K562 (cell line): ENCODE measurements around the gene IRF6. TPM values are rescaled to one million over a fixed set of nuclear protein-coding genes. Genes with fewer than 3 reads are reported as not detected.

ENCODE experiments used
- ATAC-seq: fragments of 200-7000 bp; cut with Tn5 transposase; 3 replicates; pipeline ENCODE4 v1.9.1; 2020; ENCODE audit warnings: moderate library complexity
- BruUV-seq: library from RNA; stranded (reverse); fragments of 400-500 nt; replicated peaks from 2 replicates; lab custom pipeline; 2021; lab: Mats Ljungman, UMichigan
- CTCF ChIA-PET: fragments of 300-600 bp; formaldehyde crosslinking; extraction: SDS; loops from one replicate; lab custom pipeline; 2021; ENCODE audit warnings: low intra/inter-chr PET ratio; lab: Yijun Ruan, JAX
- POLR2A ChIA-PET: fragments of 300-600, 350-650 bp; sonication (Branson Sonifier 250); formaldehyde crosslinking; extraction: SDS; loops from one replicate; lab custom pipeline; 2021; ENCODE audit warnings: antibody characterized with exemption, inconsistent platforms; lab: Yijun Ruan, JAX
- DNase-seq, 4 experiments: peaks; one replicate each; pipeline versions ENCODE4 v3.0.0 to v3.0.0-alpha.2; 2011 to 2018; ENCODE audit warnings: low spot score in 3 of 4, mixed read lengths in 3 of 4; ENCODE audit errors: extremely low read depth in 1 of 4
- FAIRE-seq: peaks from 2 replicates; lab custom pipeline; 2011; peaks lifted over from hg19 to GRCh38; lab: Jason Lieb, UNC
- H2AFZ ChIP-seq: 2 replicates; pipeline ENCODE4 v1.6.0; 2011; ENCODE audit warnings: low read depth, low read length, control low read depth, inconsistent platforms
- H3K27ac ChIP-seq: fragments of 200-600 bp; 3 replicates; pipeline ENCODE4 v1.8.0; 2011; ENCODE audit warnings: low read depth, mild to moderate bottlenecking, control low read depth, inconsistent platforms, low read length, moderate library complexity, mixed read lengths; ENCODE audit errors: extremely low read depth
- H3K27me3 ChIP-seq, 2 experiments: fragments of 300-600 bp in 1 of 2; 2 replicates in 1 of 2; 3 replicates in 1 of 2; pipeline versions ENCODE4 v1.6.0 to v1.8.0; 2011; ENCODE audit warnings: inconsistent platforms in 2 of 2, low read length in 2 of 2, mild to moderate bottlenecking in 1 of 2, mixed read lengths in 1 of 2, moderate library complexity in 1 of 2; ENCODE audit not compliant: control insufficient read depth in 2 of 2, insufficient read depth in 2 of 2
- H3K36me3 ChIP-seq: fragments of 300-600 bp; 3 replicates; pipeline ENCODE4 v1.8.0; 2011; ENCODE audit warnings: mild to moderate bottlenecking, low read length, inconsistent platforms; ENCODE audit not compliant: control insufficient read depth, insufficient read depth
- H3K4me1 ChIP-seq, 2 experiments: fragments of 200-600 bp in 1 of 2; replicated peaks in 1 of 2; 2 replicates in 1 of 2; 3 replicates in 1 of 2; pipeline versions ENCODE4 v1.5.1 to v1.8.0; 2011; ENCODE audit warnings: inconsistent platforms in 2 of 2, low read length in 2 of 2, mild to moderate bottlenecking in 1 of 2, mixed read lengths in 1 of 2, moderate library complexity in 1 of 2; ENCODE audit not compliant: control insufficient read depth in 2 of 2, insufficient read depth in 2 of 2
- H3K4me2 ChIP-seq: 2 replicates; pipeline ENCODE4 v1.6.1; 2011; ENCODE audit warnings: low read length, control low read depth, inconsistent platforms, mixed read lengths; ENCODE audit not compliant: insufficient read depth
- H3K4me3 ChIP-seq: fragments of 200-600 bp; sonication (generic), shearing (Covaris generic); 2 replicates; pipeline ENCODE4 v1.5.1; 2016; ENCODE audit warnings: control low read depth, inconsistent platforms
- H3K79me2 ChIP-seq: fragments of 200-600 bp; 3 replicates; pipeline ENCODE4 v1.8.0; 2011; ENCODE audit warnings: low read length, inconsistent platforms; ENCODE audit not compliant: control insufficient read depth, insufficient read depth
- H3K9ac ChIP-seq, 2 experiments: 2 replicates each; pipeline versions ENCODE4 v1.6.0 to v1.6.1; 2011; ENCODE audit warnings: low read depth in 2 of 2, low read length in 2 of 2, control low read depth in 1 of 2, inconsistent platforms in 1 of 2, mild to moderate bottlenecking in 1 of 2, mixed read lengths in 1 of 2; ENCODE audit not compliant: insufficient read depth in 1 of 2
- H3K9me1 ChIP-seq: one replicate; pipeline ENCODE4 v1.6.0; 2011; ENCODE audit warnings: inconsistent platforms, mild to moderate bottlenecking, low read length, moderate library complexity; ENCODE audit not compliant: control insufficient read depth, insufficient read depth
- H3K9me3 ChIP-seq: replicated peaks from 2 replicates; pipeline ENCODE4 v1.5.1; 2011; ENCODE audit warnings: low read depth, low read length, inconsistent platforms; ENCODE audit not compliant: control insufficient read depth, insufficient read depth
- H4K20me1 ChIP-seq: replicated peaks from 2 replicates; pipeline ENCODE4 v1.6.1; 2011; ENCODE audit warnings: low read length, inconsistent platforms, mixed read lengths; ENCODE audit not compliant: control insufficient read depth, insufficient read depth
- ARID4B ChIP-seq: sonication (generic); formaldehyde crosslinking; IDR thresholded peaks from 2 replicates; pipeline ENCODE4 v1.8.0; 2022; ENCODE audit warnings: mild to moderate bottlenecking, missing genetic modification reagents
- CBFA2T3 ChIP-seq: fragments of 450-650 bp; IDR thresholded peaks from 2 replicates; pipeline ENCODE4 v1.6.1; 2017
- CCNT2 ChIP-seq: IDR thresholded peaks from 2 replicates; pipeline ENCODE4 v1.6.1; 2011; ENCODE audit warnings: borderline replicate concordance, low read depth, mild to moderate bottlenecking, moderate library complexity, mixed read lengths, low read length; ENCODE audit not compliant: insufficient read length; ENCODE audit errors: extremely low read depth
- FUS ChIP-seq: fragments of 200-400 bp; formaldehyde crosslinking; optimal IDR thresholded peaks from 2 replicates; pipeline ENCODE3; 2017; ENCODE audit warnings: low read depth, low read length
- LCOR ChIP-seq: sonication (generic); formaldehyde crosslinking; IDR thresholded peaks from 2 replicates; pipeline ENCODE4 v1.8.0; 2022; ENCODE audit warnings: mild to moderate bottlenecking, missing genetic modification reagents
- MAX ChIP-seq: sonication (generic); formaldehyde crosslinking; IDR thresholded peaks from 2 replicates; pipeline ENCODE4 v1.9.0; 2022; ENCODE audit warnings: mild to moderate bottlenecking, missing genetic modification reagents
- POLR2A ChIP-seq: fragments of 450-650 bp; conservative IDR thresholded peaks from 2 replicates; pipeline ENCODE4 v1.6.1; 2016
- POLR2B ChIP-seq: fragments of 450-650 bp; IDR thresholded peaks from 2 replicates; pipeline ENCODE4 v1.6.1; 2018; ENCODE audit warnings: low read depth; ENCODE audit not compliant: partially characterized antibody
- SMARCB1 ChIP-seq: IDR thresholded peaks from 2 replicates; pipeline ENCODE4 v1.6.1; 2011; ENCODE audit warnings: improper control_type of control experiment, low read depth; ENCODE audit not compliant: insufficient read length
- U2AF1 ChIP-seq: fragments of 200-400 bp; formaldehyde crosslinking; optimal IDR thresholded peaks from 2 replicates; pipeline ENCODE3; 2017; ENCODE audit warnings: mild to moderate bottlenecking, low read depth, low read length, moderate library complexity
- ZBTB1 ChIP-seq: sonication (generic); formaldehyde crosslinking; IDR thresholded peaks from 2 replicates; pipeline ENCODE4 v1.8.1; 2023; ENCODE audit warnings: missing genetic modification reagents, low read depth, mild to moderate bottlenecking, borderline replicate concordance
- ZKSCAN8 ChIP-seq: fragments of 200-800 bp; sonication (Bioruptor generic); IDR thresholded peaks from 2 replicates; pipeline ENCODE4 v1.6.1; 2016; ENCODE audit warnings: missing genetic modification characterization, missing compliant biosample characterization
- WGBS: fragments of 100-300 bp; shearing (Covaris generic); methylation state at CpG from one replicate; pipeline ENCODE4 v1.1.6; 2016; ENCODE audit warnings: low coverage, mixed read lengths; ENCODE audit not compliant: insufficient coverage; ENCODE audit errors: missing lambda C conversion rate; 5-methylcytosine and 5-hydroxymethylcytosine counted together
- in situ Hi-C: fragments of 300-500 bp; cut with MboI; formaldehyde crosslinking; loops from 4 replicates; pipeline ENCODE4 v1.15.0; 2018; ENCODE audit warnings: inconsistent platforms, mixed read lengths
- intact Hi-C: fragments of 100-400 bp; cut with micrococcal nuclease; formaldehyde crosslinking; loops from 2 replicates; pipeline ENCODE4 v1.14.2; 2022
- polyA plus RNA-seq, 8 experiments: library from polyadenylated mRNA; depleted of rRNA in 4 of 8; stranded (reverse) in 5 of 8; unstranded in 3 of 8; fragments of >200 nt; fragmentation: Nextera tagmentation in 2 of 8; fragmentation: Illumina TruSeq in 1 of 8; extraction: Ambion mirVana in 2 of 8; extraction: Trizol in 1 of 8; gene quantifications; 2 replicates each; pipeline versions ENCODE4 v1.2.1 to v1.2.3, GENCODE V29; 2011 to 2014; ENCODE audit warnings: inconsistent platforms in 1 of 8, missing spikeins in 1 of 8
- total RNA-seq, 7 experiments: library from RNA; depleted of rRNA in 6 of 7; stranded (reverse); fragments of >200 nt in 6 of 7; fragmentation: Illumina TruSeq in 2 of 7; extraction: Trizol in 2 of 7; gene quantifications; 2 replicates each; pipeline versions ENCODE4 v1.2.1 to v1.2.3, GENCODE V29; 2011 to 2021; ENCODE audit warnings: low replicate concordance in 1 of 7
- TF ChIP-seq, protein P1 (sequence below): fragments of 450-650 bp; IDR thresholded peaks from 2 replicates; pipeline ENCODE4 v1.6.1; 2017; ENCODE audit warnings: antibody characterized with exemption, mild to moderate bottlenecking
- TF ChIP-seq, protein P2 (sequence below): fragments of 450-650 bp; IDR thresholded peaks from 2 replicates; pipeline ENCODE4 v1.6.1; 2016; ENCODE audit warnings: missing biosample characterization, missing genetic modification characterization

The IRF6 gene
- total and polyA plus RNA-seq, 9 of the 15 experiments (the other 6 are each of a cell fraction or from before 2014, with no cell fraction given) = 0.03 to 0.65 (median 0.17) TPM

DNA sequence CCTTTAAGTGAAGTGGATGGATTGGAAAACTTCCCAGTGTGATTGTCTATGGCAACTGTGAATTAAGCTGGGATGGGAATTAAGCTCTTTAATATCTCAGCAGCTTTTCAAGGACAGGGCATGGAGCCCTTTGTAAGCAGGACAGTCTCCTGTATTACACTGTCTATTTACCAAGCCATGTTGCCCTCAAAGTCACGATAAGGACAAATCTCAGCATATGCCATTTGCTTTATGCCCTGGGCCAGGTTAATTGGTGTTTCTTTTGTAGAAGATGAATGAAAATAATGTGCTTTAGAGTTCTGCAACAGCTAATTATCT lies 39.4 kb upstream of the IRF6 start:
- Histone ChIP-seq H3K4me3 (no peak overlapping the region), H3K27ac (no peak overlapping the region), H2AFZ (no peak overlapping the region), H4K20me1 (no peaks in the 10 kb centered on the region), H3K9me3 (no peaks in the 10 kb centered on the region), H3K27me3 (no peaks in the 10 kb centered on the region), H3K9ac (no peak overlapping the region), H3K9me1 (no peaks in the 10 kb centered on the region), H3K36me3 (peaks cover 95% of the 10 kb centered on the region), H3K4me2 (no peak overlapping the region), H3K79me2 (no peaks in the 10 kb centered on the region; the same call in 2 of the 3 replicates), H3K4me1 (no peaks in the 10 kb centered on the region)
- intact Hi-C loops = no loop called here
- CTCF ChIA-PET = no interaction called here
- BruUV-seq = no TSS peak
- ATAC-seq (no peak), FAIRE-seq (no peak), DNase-seq (no peak)
- WGBS = 90% methylated on average over 1 of the region's 1 CpG
- POLR2A ChIA-PET = interaction anchor here (0.9 to 2.8 kb wide), 5 partner anchors 10 to 140 kb away, joined by 3 to 9 read pairs (median 4); partner anchors contain the start of gene UTP25
- in situ Hi-C loops = no loop called here
- TF ChIP-seq ARID4B (no peak), LCOR (CRISPR knock-in tag) (no peak), U2AF1 (no peak), FUS (no peak), CCNT2 (no peak), POLR2B (no peak), POLR2A (no peak), MAX (no peak), ZBTB1 (no peak), ZKSCAN8 (CRISPR knock-in tag) (no peak), CBFA2T3 (no peak), SMARCB1 (no peak)
- TF ChIP-seq, protein P1, sequence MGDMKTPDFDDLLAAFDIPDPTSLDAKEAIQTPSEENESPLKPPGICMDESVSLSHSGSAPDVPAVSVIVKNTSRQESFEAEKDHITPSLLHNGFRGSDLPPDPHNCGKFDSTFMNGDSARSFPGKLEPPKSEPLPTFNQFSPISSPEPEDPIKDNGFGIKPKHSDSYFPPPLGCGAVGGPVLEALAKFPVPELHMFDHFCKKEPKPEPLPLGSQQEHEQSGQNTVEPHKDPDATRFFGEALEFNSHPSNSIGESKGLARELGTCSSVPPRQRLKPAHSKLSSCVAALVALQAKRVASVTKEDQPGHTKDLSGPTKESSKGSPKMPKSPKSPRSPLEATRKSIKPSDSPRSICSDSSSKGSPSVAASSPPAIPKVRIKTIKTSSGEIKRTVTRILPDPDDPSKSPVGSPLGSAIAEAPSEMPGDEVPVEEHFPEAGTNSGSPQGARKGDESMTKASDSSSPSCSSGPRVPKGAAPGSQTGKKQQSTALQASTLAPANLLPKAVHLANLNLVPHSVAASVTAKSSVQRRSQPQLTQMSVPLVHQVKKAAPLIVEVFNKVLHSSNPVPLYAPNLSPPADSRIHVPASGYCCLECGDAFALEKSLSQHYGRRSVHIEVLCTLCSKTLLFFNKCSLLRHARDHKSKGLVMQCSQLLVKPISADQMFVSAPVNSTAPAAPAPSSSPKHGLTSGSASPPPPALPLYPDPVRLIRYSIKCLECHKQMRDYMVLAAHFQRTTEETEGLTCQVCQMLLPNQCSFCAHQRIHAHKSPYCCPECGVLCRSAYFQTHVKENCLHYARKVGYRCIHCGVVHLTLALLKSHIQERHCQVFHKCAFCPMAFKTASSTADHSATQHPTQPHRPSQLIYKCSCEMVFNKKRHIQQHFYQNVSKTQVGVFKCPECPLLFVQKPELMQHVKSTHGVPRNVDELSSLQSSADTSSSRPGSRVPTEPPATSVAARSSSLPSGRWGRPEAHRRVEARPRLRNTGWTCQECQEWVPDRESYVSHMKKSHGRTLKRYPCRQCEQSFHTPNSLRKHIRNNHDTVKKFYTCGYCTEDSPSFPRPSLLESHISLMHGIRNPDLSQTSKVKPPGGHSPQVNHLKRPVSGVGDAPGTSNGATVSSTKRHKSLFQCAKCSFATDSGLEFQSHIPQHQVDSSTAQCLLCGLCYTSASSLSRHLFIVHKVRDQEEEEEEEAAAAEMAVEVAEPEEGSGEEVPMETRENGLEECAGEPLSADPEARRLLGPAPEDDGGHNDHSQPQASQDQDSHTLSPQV = no peak
- TF ChIP-seq, protein P2, sequence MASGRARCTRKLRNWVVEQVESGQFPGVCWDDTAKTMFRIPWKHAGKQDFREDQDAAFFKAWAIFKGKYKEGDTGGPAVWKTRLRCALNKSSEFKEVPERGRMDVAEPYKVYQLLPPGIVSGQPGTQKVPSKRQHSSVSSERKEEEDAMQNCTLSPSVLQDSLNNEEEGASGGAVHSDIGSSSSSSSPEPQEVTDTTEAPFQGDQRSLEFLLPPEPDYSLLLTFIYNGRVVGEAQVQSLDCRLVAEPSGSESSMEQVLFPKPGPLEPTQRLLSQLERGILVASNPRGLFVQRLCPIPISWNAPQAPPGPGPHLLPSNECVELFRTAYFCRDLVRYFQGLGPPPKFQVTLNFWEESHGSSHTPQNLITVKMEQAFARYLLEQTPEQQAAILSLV (tag) = no peak
